GM21367 (cell line): ENCODE results near the gene YPEL1.

Experiments used
- ATAC-seq: cut with Tn5 transposase; IDR thresholded peaks from one replicate; pipeline ENCODE4 v1.9.1; 2021; ENCODE audit not compliant: unreplicated experiment

The YPEL1 gene

GRCh38 chr22:21659864-21660525, 75.6 kb downstream of the YPEL1 start:
- no peak for ATAC-seq

- ATAC-seq, result peak; percentile 52
Measured at GRCh38 chr22:21657360-21658032, 78.1 kb downstream of the YPEL1 start.

GRCh38 chr22:21657020-21657359, 78.6 kb downstream of the YPEL1 start:
- ATAC-seq, result no peak

- ATAC-seq, result no peak
Measured at GRCh38 chr22:21652547-21653545, 82.7 kb downstream of the YPEL1 start.

- peak; percentile 62 for ATAC-seq
Measured at GRCh38 chr22:21652010-21652546, 83.5 kb downstream of the YPEL1 start.

- ATAC-seq, result peak; percentile 33
Measured at GRCh38 chr22:21651521-21652009, 84.0 kb downstream of the YPEL1 start.

- ATAC-seq, result no peak
Measured at GRCh38 chr22:21650823-21651520, 84.6 kb downstream of the YPEL1 start.

- ATAC-seq, result no peak
Measured at GRCh38 chr22:21650280-21650679, 85.3 kb downstream of the YPEL1 start.
